NCI-H1436 (cell line): ENCODE data around the gene PLCB1.
A peak's percentile ranks its signal among the peaks of the same experiment; 100 is the strongest.
"Not testable (repeated sequence)": the region's sequence is repeated elsewhere in the genome, so short reads cannot be mapped to it uniquely, and the experiment has no call there.

ENCODE experiments used
- DNase-seq: peaks from one replicate; lab custom pipeline; 2025; lab: John Stamatoyannopoulos, UW

Gene PLCB1

DNA sequence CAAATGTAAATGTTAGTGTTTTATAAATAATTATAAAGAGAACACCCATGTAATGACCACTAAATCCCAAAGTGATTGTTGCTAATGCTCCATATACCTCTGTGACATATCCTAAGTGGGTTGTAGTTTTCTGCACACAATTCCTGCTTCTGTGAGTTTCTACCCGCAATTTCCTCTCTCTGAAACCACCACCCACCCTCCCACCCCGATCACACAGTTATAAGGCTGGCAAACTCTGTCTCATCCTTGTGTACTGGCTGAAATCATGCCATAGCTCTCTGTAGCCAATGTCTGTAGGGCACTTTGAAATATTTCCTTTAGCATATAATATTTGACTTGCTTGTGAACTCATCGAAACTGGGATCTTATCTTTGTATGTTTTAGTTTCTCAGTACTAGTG lies 236.6 kb downstream of the PLCB1 start:
- no peak for DNase-seq

- DNase-seq, result no peak
These were observed 237.2 kb downstream of the PLCB1 start for GRCh38 chr20:8369311-8369710.

- no peak for DNase-seq
These were observed 238.7 kb downstream of the PLCB1 start for GRCh38 chr20:8370774-8371173.

DNA sequence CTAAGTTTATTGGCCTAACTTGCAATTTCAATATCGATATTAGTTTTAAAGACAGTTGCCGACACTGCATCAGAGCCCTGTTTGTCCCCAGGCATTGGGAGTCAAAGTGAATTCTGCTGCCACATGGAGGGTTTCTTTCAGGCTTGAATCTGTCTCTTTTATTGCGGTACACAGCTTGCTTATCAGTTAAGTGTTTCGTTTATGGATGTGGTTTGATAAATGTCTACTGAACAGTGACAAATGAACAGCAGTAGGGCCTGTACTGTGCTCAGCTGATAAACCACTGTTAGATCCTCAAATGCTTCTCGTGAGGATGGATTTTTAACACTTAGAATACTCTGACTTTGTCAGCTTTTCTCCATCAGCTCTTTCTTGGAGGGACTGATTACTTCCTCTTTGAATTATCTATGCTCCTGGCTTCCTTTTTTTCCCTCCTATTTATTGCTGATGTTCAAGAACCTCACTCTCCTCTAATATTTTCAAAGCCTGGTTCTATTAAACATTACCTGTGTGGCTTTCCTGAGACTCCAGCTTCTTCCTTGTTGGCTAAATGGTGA lies 240.8 kb downstream of the PLCB1 start:
- no peak for DNase-seq

DNA sequence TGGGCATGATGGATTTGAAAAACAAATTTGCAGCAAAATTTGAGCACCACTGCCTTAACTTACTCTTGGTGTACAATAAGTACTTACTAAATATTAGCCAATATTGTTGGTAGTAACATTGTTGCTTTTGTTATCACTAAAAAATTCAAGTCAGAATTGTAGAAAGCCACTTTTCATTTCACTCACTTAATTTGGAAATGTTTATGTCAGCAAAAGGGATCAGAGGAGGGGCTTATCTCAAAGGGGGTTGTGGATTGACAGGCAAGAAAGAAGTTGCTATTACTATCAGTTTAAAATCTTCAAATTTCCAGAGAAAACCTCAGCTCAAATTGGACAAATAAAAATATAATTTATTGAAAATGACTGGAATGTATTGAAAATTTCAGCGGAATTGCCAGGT lies 241.5 kb downstream of the PLCB1 start:
- DNase-seq, result no peak

- DNase-seq, result no peak
These were observed 243.8 kb downstream of the PLCB1 start for GRCh38 chr20:8375898-8376297.

GRCh38 chr20:8376940-8377339 lies 244.9 kb downstream of the PLCB1 start:
- DNase-seq, result no peak

- DNase-seq, result not testable (repeated sequence)
These were observed 247.1 kb downstream of the PLCB1 start for GRCh38 chr20:8379125-8379524.

DNA sequence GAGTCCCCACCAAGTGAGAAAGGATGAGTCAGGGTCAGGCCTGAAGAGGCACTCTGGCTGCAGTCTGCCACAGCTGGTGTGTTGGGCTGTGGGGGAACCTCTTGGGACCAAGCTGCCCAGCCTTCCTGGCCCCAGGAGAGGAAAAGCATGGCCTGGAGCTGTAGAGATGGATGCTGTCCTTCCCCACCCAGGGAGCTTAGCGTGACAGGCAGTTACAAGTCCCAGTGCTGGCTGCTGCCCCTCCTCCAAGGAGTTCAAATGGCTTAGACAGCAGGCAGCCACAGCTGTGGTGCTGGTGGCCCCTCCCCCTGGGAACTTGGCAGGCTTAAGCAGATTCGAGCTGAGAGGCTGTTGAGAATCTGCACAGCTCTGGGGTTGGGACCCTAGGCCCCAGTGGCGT lies 253.2 kb downstream of the PLCB1 start:
- peak; percentile 8 for DNase-seq

DNA sequence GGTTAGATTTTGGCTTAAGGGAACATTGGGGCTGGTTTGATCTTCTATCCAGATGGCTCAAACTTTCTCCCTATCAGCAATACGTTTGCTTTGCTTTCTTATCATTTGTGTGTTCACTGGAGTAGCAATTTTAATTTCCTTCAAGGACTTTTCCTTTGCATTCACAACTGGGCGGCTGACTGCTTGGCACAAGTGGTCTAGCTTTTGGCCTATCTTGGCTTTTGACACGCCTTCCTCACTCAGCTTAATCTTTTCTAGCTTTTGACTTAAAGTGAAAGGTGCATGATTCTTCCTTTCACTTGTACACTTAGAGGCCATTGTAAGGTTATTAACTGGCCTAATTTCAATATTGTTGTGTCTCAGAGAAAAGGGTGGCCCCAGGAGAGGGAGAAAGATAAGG lies 254.9 kb downstream of the PLCB1 start:
- DNase-seq, result no peak

- DNase-seq, result no peak
These were observed 256.1 kb downstream of the PLCB1 start for GRCh38 chr20:8388141-8388540.

GRCh38 chr20:8388707-8389106 lies 256.6 kb downstream of the PLCB1 start:
- no peak for DNase-seq

GRCh38 chr20:8389381-8390036 lies 257.4 kb downstream of the PLCB1 start:
- peak; percentile 14 for DNase-seq

DNA sequence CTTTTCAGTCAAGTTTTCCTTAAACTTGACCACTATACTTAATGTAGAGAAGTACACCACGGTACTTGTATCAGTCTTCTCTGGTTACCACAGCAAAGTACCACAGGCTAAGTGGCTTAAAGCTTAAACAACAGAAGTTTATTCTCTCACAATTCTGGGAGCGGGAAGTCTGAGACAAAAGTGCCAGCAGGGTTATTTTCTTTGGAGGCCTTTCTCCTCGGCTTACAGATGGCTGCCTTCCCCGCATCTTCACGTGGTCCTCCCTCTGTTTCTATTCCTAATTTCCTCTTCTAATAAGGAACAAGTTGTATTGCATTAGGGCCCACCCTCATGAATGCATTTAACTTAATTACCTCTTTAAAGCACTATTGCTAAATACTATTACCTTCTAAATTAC lies 258.0 kb downstream of the PLCB1 start:
- no peak for DNase-seq

GRCh38 chr20:8390500-8390899 lies 258.4 kb downstream of the PLCB1 start:
- DNase-seq, result no peak

GRCh38 chr20:8393381-8393780 lies 261.3 kb downstream of the PLCB1 start:
- DNase-seq, result no peak

DNA sequence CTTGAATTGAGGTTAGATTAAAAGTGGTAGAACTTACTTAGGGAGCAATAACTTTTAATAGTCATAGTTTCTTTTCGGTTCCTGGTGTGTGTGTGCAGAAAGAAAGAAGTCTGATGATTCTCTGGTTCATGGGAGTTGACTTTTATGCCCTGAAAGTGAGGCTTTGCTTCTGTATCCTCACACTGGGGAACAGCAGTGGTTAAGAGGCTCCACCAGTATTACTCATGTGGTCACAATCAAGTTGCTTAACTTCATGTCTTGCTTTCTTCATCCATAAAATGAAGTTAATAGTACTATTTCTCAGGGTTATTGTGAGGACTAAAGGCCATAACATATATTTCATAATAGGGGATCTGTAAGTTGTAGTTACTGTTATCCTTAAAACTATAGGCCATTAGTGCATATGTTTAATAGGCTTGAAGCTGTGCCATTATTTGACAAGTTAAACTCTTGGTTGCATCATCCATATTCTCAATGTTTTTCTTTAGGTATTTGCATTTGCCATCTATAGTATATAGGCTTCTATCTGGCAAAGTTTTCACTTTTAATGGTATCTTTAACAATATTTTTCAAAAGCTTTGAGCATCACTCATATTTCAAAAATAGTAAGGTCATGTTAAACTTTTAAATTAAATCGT lies 262.4 kb downstream of the PLCB1 start:
- DNase-seq, result no peak

- no peak for DNase-seq
These were observed 263.9 kb downstream of the PLCB1 start for GRCh38 chr20:8395956-8396355.

DNA sequence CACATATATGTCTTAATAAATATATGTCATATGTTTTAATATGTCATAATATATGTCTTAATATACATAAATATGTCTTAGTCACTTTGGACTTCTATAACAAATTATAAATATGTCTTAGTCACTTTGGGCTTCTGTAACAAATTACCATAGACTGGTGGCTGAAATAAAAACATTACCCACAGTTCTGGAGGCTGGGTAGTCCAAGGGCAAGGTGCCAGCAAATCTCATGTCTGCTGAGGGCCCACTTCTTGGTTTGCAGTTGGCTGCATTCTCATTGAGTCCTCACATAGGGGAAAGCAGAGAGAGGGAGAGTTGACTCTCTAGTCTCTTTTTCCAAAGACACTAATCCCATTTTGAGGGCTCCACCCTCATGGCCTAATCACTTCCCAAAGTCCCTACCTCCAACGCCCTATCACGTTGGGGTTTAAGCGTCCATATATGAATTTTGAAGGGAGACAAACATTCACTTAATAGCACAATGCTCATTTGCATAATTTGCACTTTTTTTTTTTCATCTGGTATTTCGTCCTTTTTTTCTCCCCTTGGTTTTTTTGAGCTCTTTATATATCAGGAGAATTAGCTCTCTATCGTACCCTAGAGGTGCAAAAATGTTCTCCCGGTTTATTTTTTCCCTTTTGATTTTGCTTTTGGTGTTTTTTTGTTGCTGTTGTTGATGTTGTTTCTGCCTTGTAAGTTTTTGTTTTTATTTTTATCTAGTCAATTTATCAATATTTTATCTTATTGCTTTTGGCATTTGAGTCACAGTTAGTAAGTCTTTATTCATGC lies 266.4 kb downstream of the PLCB1 start:
- DNase-seq, result no peak

DNA sequence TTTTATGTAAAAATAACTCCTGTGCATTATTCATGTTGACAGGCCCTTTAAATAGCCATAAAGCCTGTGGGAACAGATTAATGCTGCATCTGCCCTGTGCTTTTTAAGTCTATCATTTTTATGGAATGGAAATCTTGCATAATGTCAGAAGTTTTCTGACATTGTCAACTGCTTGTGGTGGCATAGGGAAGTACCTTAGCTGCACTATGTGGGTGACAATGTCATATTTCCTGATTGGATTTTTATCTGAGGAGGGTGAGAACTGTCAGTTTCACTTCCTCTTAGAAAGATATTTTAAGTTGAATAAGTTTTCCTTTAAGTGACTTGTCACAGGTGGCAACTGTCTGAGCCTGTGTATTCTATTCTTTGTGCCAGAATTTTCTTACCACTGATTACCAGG lies 267.9 kb downstream of the PLCB1 start:
- DNase-seq, result no peak

DNA sequence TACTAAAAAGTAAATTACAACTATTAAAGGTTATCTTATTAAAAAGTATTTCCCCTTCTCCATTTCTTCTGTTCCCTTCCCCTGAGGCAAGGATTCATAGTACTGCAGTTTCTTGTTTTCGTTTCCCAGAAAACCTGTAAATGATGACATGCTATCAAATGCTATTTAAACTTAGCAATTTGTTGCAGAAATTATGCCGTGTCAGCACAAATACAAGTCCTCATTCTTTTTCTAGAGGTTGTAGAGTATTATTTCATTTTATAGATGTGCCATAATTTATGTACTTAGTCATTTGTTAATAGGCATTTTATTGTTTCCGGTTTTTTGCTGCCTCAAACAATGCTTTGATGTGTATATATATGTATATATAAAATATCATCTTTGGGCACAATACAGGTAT lies 268.4 kb downstream of the PLCB1 start:
- no peak for DNase-seq

GRCh38 chr20:8401556-8401955 lies 269.5 kb downstream of the PLCB1 start:
- DNase-seq, result no peak

- no peak for DNase-seq
These were observed 270.7 kb downstream of the PLCB1 start for GRCh38 chr20:8402798-8403197.
